ENCODE results near the gene CYP19A1.

CYP19A1 gene

GRCh38 chr15:51307811-51308210, 30.6 kb downstream of the CYP19A1 start:
- Histone ChIP-seq H3K27ac (no peak overlapping the region), H3K36me3 (ENCODE audit: insufficient read depth) (no peaks in the 10 kb centered on the region), H4K20me1 (ENCODE audit: insufficient read depth) (no peaks in the 10 kb centered on the region), H3K79me2 (ENCODE audit: insufficient read depth, low read depth) (no peaks in the 10 kb centered on the region), H2AFZ (ENCODE audit: low read depth) (no peak overlapping the region), H3K4me1 (ENCODE audit: low read depth, poor library complexity, severe bottlenecking) (peaks cover 4% of the 10 kb centered on the region), H3K27me3 (ENCODE audit: insufficient read depth, low read depth) (no peaks in the 10 kb centered on the region), H3K4me2 (no peak overlapping the region), H3K4me3 (IDR thresholded peaks at IDR 0.05; ENCODE audit: insufficient read depth, low read depth, low read length) (no peak overlapping the region), H3K9ac (no peak overlapping the region)
- TF ChIP-seq, protein P1, sequence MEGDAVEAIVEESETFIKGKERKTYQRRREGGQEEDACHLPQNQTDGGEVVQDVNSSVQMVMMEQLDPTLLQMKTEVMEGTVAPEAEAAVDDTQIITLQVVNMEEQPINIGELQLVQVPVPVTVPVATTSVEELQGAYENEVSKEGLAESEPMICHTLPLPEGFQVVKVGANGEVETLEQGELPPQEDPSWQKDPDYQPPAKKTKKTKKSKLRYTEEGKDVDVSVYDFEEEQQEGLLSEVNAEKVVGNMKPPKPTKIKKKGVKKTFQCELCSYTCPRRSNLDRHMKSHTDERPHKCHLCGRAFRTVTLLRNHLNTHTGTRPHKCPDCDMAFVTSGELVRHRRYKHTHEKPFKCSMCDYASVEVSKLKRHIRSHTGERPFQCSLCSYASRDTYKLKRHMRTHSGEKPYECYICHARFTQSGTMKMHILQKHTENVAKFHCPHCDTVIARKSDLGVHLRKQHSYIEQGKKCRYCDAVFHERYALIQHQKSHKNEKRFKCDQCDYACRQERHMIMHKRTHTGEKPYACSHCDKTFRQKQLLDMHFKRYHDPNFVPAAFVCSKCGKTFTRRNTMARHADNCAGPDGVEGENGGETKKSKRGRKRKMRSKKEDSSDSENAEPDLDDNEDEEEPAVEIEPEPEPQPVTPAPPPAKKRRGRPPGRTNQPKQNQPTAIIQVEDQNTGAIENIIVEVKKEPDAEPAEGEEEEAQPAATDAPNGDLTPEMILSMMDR (conservative IDR thresholded peaks at IDR 0.05; ENCODE audit: low read depth, low read length), result no peak

DNA sequence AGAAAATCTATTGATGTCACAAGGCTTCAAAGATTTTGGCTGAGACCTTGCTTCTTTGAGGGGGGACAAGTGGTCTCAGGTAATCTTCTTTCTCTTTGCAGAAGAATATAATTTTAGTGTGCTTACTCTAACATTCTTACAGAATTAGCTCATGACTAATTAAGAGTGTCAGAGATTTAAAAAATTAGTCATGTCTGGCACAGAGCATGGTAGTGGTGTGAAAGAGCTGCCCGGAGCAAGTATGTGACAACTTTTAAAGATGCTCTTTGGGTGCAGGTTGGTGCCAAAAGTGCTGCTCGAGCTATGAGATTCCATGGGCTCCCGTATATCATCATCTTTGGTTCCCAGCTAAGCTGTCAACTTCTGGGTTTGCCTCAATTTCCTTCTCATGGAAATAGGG, 31.1 kb downstream of the CYP19A1 start:
- no peaks in the 10 kb centered on the region for H3K79me2 ChIP-seq (ENCODE audit: insufficient read depth, low read depth)
- H3K27me3 ChIP-seq (ENCODE audit: insufficient read depth, low read depth), result no peaks in the 10 kb centered on the region
- H3K9ac ChIP-seq, result no peak overlapping the region
- H3K36me3 ChIP-seq (ENCODE audit: insufficient read depth), result no peaks in the 10 kb centered on the region
- no peak overlapping the region for H3K4me3 ChIP-seq (IDR thresholded peaks at IDR 0.05; ENCODE audit: insufficient read depth, low read depth, low read length)
- no peak overlapping the region for H3K27ac ChIP-seq
- no peak overlapping the region for H2AFZ ChIP-seq (ENCODE audit: low read depth)
- no peak overlapping the region for H3K4me2 ChIP-seq
- H3K4me1 ChIP-seq (ENCODE audit: low read depth, poor library complexity, severe bottlenecking), result peaks cover 7% of the 10 kb centered on the region
- TF ChIP-seq, protein P1 (conservative IDR thresholded peaks at IDR 0.05; ENCODE audit: low read depth, low read length), result no peak
- no peaks in the 10 kb centered on the region for H4K20me1 ChIP-seq (ENCODE audit: insufficient read depth)

DNA sequence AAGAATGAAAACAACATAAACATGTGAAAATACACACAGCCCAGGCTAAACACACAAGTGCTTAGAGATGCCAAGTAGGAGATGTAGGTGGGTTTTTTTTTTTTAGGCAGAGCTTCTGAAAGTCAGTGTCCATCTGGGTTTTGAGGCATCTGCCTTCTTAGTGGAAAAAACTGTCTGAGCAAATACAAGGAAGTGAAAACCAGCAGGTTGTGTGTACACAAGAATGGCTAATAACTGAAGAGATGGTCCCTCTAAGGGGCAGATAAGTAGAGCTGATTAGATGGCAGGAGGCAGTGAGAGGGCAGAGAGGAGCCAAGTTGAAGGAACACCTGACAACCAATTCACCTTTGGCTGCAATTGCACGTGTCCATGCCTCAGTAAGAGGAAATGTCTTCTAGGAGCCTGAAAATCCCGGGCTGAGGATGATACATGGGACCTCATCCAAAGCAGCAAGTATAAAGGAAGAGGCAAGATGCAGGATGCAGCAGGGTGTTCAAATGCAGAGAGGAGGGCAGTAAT, 34.9 kb downstream of the CYP19A1 start:
- Histone ChIP-seq H3K36me3 (ENCODE audit: insufficient read depth) (no peaks in the 10 kb centered on the region), H3K79me2 (ENCODE audit: insufficient read depth, low read depth) (no peaks in the 10 kb centered on the region), H3K4me3 (IDR thresholded peaks at IDR 0.05; ENCODE audit: insufficient read depth, low read depth, low read length) (no peak overlapping the region), H3K9ac (no peak overlapping the region), H3K4me2 (no peak overlapping the region), H3K4me1 (ENCODE audit: low read depth, poor library complexity, severe bottlenecking) (peaks cover 10% of the 10 kb centered on the region), H2AFZ (ENCODE audit: low read depth) (no peak overlapping the region), H3K27me3 (ENCODE audit: insufficient read depth, low read depth) (no peaks in the 10 kb centered on the region), H4K20me1 (ENCODE audit: insufficient read depth) (no peaks in the 10 kb centered on the region), H3K27ac (no peak overlapping the region)
- TF ChIP-seq, protein P1 (conservative IDR thresholded peaks at IDR 0.05; ENCODE audit: low read depth, low read length), result no peak

DNA sequence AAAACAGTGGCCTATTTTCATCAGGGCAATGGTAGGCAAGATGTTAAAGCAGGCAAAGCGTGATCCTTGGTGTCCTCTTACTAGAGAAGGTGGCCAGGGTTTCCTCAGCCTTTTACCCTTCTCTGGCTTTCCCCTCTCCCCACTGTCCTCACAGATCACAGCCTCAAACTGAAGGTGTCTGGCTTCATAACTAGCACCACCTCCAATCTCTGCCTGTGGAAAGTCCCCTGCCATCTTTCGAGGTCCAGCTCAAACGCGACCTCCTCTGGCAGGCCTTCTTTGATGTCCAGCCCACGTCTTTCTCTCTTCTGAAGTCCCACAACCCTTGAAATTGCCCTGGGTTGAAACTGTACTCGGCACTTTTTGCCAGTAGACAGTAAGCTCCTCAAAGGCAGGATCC, 35.9 kb downstream of the CYP19A1 start:
- TF ChIP-seq, protein P1 (conservative IDR thresholded peaks at IDR 0.05; ENCODE audit: low read depth, low read length), result no peak
- no peaks in the 10 kb centered on the region for H3K27me3 ChIP-seq (ENCODE audit: insufficient read depth, low read depth)
- H3K27ac ChIP-seq, result no peak overlapping the region
- no peaks in the 10 kb centered on the region for H4K20me1 ChIP-seq (ENCODE audit: insufficient read depth)
- no peaks in the 10 kb centered on the region for H3K79me2 ChIP-seq (ENCODE audit: insufficient read depth, low read depth)
- H2AFZ ChIP-seq (ENCODE audit: low read depth), result peak overlapping the region; percentile 21
- H3K36me3 ChIP-seq (ENCODE audit: insufficient read depth), result no peaks in the 10 kb centered on the region
- H3K4me2 ChIP-seq, result no peak overlapping the region
- no peak overlapping the region for H3K4me3 ChIP-seq (IDR thresholded peaks at IDR 0.05; ENCODE audit: insufficient read depth, low read depth, low read length)
- H3K4me1 ChIP-seq (ENCODE audit: low read depth, poor library complexity, severe bottlenecking), result peaks cover 7% of the 10 kb centered on the region
- H3K9ac ChIP-seq, result no peak overlapping the region

All from KMS-11 (cell line).